HL-60 (cell line): Measurements from ENCODE around the gene FAM234A.

ENCODE experiments used
- DNase-seq, 2 experiments: peaks; one replicate each; pipeline ENCODE4 v3.0.0-alpha.2; 2010 to 2020; ENCODE audit warnings: low read depth in 1 of 2, low spot score in 1 of 2
- H3K27ac ChIP-seq: fragments of 250-450 bp; sonication (Bioruptor Pico); replicated peaks from 2 replicates; pipeline ENCODE4 v1.5.1; 2020; ENCODE audit warnings: mild to moderate bottlenecking, moderate library complexity
- H3K27me3 ChIP-seq: fragments of 250-450 bp; sonication (Bioruptor Pico); 2 replicates; pipeline ENCODE4 v1.5.1; 2021; ENCODE audit warnings: mild to moderate bottlenecking, moderate library complexity; ENCODE audit not compliant: insufficient read depth, poor library complexity, severe bottlenecking
- H3K4me3 ChIP-seq: replicated peaks from 2 replicates; pipeline ENCODE4 v1.5.1; 2011; ENCODE audit warnings: mild to moderate bottlenecking, control low read depth, low read length; ENCODE audit not compliant: insufficient read depth
- CTCF ChIP-seq: IDR thresholded peaks from one replicate; pipeline ENCODE4 v1.5.1; 2011; ENCODE audit warnings: low read length, control low read depth, inconsistent platforms; ENCODE audit not compliant: insufficient read depth
- GABPA ChIP-seq: IDR thresholded peaks from 2 replicates; pipeline ENCODE4 v1.6.1; 2012; ENCODE audit warnings: low read depth
- POLR2AphosphoS5 ChIP-seq: IDR thresholded peaks from 2 replicates; pipeline ENCODE4 v1.6.1; 2012; ENCODE audit warnings: low read depth
- REST ChIP-seq: IDR thresholded peaks from 2 replicates; pipeline ENCODE4 v1.6.1; 2012; ENCODE audit warnings: low read depth; ENCODE audit not compliant: insufficient replicate concordance
- SPI1 ChIP-seq: IDR thresholded peaks from 2 replicates; pipeline ENCODE4 v1.6.1; 2012; ENCODE audit warnings: low read depth, mild to moderate bottlenecking, borderline replicate concordance

The FAM234A gene

GRCh38 chr16:296276-296675 lies 61.7 kb downstream of the FAM234A start:
- no peak overlapping the region for H3K4me3 ChIP-seq
- no peak for DNase-seq
- no peak for TF ChIP-seq SPI1
- no peak for TF ChIP-seq REST
- no peak for TF ChIP-seq CTCF
- no peak for TF ChIP-seq POLR2AphosphoS5
- no peak for TF ChIP-seq GABPA
- H3K27me3 ChIP-seq: no peaks in the 10 kb centered on the region
- H3K27ac ChIP-seq: no peak overlapping the region

- no peak overlapping the region for H3K4me3 ChIP-seq
- no peak for DNase-seq
- H3K27ac ChIP-seq: no peak overlapping the region
- TF ChIP-seq CTCF (no peak), REST (no peak), SPI1 (no peak), POLR2AphosphoS5 (no peak), GABPA (no peak)
- no peaks in the 10 kb centered on the region for H3K27me3 ChIP-seq
Observed at GRCh38 chr16:296806-297510, 62.3 kb downstream of the FAM234A start.

- TF ChIP-seq POLR2AphosphoS5 (no peak), CTCF (no peak), REST (no peak), SPI1 (no peak), GABPA (no peak)
- H3K4me3 ChIP-seq: no peak overlapping the region
- H3K27ac ChIP-seq: no peak overlapping the region
- no peak for DNase-seq
- H3K27me3 ChIP-seq: no peaks in the 10 kb centered on the region
Observed at GRCh38 chr16:297832-298231, 63.2 kb downstream of the FAM234A start.
